Kidney capillary endothelial cell (primary cell): ENCODE measurements around the gene ITGAE.
"Not testable (repeated sequence)": the region's sequence is repeated elsewhere in the genome, so short reads cannot be mapped to it uniquely, and the experiment has no call there.

ENCODE experiments used
- DNase-seq: peaks from one replicate; pipeline ENCODE4 v3.0.0-alpha.2; 2018; ENCODE audit warnings: low spot score

ITGAE gene

DNA sequence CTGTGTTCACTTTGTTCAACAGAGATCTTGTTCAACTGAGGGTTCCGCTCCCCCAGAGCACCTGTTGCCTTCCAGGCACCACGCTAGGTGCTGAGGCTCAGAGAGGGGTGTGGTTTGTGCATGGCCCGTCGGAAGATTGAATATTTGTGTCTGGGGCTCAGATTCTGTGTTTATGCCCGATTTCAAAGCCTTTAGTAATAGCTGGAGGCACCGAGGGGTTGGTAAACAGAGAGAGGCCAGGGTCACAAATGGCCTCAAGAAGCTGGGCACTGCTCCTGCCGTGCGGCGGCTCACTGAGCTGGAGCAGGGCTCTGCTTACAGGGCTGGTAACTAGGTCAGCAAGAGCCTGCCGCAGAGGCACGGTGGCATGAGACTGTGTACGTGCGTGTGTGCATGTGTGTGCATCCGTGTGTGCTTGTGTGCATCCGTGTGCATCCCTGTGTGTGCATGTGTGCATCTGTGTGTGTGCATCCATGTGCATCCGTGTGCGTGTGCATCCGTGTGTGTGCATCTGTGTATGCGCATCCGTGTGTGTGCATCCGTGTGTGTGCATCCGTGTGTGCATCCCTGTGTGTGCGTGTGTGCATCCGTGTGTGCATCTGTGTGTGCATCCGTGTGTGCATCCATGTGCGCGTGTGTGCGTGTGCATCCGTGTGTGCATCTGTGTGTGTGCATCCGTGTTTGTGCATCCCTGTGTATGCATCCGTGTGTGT, 5.4 kb downstream of the ITGAE start:
- no peak for DNase-seq

DNA sequence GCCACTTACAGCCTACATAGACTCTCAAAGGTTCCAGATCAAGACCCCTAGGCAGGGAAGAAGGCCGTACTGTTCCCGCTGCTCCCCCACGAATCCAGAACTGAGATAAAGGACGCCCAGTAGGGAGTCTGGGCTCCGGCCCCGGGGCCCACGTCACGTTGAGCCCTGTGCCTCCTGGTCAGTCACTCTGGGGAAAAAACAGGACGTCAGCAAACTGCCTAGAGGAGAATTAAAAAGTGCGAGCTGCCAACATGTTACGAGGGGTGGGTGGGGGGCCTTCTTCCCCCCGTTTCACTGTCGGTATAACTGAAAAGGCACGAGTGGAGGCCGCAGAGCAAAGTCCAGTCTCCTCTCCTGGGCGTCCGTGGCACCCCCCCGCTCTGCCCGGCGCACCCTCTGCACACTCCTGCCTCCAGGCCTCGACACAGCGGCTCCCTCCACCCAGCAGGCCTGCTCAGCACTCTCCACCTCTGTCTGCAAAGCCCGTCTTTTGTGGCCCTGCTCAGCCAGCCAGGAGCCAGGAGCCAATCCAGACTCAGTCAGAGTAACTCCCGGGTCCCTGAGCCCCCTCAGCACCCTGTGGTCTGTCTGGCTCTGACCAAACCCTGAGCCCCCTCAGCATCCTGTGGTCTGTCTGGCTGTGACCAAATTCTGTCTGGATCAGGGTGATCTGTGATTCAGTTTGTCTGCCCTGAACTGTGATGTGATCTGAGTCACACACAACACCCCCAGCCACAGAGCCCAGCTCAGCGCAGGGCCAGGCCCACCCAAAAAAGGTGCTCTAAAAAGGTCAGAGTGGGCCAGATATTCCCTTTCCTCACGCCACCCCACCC, 6.2 kb downstream of the ITGAE start:
- no peak for DNase-seq

DNA sequence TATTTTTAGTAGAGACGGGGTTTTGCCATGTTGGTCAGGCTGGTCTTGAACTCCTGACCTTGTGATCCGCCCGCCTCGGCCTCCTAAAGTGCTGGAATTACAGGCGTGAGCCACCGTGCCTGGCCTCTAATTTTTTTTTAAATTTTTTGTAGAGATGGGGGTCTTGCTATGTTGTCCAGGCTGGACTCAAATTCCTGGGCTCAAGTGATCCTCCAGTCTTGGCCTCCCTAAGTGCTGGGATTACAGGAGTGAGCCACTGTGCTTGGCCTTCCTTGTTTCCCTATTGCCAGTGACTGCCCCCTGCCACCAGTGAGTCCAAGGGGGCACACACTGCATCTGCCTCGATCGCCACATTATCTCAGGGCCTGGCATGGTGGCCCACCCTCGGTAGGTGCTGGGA, 6.8 kb downstream of the ITGAE start:
- DNase-seq = not testable (repeated sequence)

DNA sequence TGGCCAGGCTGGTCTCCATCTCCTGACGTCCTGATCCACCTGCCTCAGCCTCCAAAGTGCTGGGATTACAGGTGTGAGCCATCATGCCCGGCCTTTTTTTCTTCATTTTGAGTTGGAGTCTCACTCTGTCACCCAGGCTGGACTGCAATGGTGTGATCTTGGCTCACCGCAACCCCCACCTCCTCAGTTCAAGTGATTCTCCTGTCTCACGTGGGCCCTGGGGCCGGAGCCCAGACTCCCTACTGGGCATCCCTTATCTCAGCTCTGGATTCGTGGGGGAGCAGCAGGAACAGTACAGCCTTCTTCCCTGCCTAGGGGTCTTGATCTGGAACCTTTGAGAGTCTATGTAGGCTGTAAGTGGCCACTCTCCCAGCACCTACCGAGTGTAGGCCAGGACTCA, 7.7 kb downstream of the ITGAE start:
- not testable (repeated sequence) for DNase-seq

DNA sequence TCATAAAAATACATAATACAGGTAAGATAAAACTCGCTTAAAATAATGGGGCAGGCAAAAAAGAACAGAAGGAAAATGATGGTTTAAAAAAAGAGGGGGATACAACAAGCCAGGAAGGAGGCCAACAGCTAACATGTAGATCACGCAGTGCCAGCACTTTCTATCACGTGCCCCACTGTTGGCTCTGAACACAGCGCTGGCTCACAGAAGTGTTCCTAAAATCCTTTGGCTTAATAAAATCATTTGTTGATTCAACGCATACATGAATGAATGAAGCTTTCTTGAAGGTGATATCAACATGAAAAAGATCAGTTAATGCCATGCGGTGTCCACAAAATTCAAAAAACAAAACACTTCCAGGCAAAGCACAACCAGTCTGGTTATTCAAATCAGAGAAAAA, 8.5 kb downstream of the ITGAE start:
- no peak for DNase-seq

DNA sequence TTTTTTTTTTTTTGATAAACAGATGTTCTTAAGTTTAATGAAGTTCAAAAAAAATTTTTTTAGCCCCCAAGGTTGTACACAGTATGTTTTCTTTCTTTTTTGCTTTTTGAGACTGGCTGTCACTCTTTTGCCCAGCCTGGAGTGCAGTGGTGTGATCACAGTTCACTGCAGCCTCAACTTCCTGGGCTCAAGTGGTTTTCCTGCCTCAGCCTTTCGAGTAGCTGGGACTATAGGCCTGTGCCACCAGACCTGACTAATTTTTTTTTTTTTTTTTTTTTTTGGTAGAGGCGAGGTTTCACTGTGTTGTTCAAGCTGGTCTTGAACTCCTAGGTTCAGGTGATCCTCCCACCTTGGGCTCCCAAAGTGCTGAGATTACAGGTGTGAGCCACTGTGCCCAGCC, 12.8 kb downstream of the ITGAE start:
- DNase-seq = no peak

DNA sequence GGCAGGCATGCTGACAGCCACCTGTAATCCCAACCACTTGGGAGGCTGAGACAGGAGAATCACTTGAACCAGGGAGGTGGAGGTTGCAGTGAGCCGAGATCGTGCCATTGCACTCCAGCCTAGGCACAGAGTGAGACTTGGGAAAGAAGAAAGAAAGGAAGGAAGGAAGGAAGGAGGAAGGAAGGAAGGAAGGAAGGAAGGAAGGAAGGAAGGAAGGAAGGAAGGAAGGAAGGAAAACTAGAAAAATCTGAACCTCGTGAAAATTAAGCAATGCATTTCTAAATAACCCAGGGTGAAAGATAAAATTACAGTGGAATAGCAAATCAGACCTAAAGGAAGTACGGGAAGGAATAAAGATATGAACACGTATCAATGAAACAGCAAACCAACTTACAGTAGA, 15.7 kb downstream of the ITGAE start:
- DNase-seq = not testable (repeated sequence)

DNA sequence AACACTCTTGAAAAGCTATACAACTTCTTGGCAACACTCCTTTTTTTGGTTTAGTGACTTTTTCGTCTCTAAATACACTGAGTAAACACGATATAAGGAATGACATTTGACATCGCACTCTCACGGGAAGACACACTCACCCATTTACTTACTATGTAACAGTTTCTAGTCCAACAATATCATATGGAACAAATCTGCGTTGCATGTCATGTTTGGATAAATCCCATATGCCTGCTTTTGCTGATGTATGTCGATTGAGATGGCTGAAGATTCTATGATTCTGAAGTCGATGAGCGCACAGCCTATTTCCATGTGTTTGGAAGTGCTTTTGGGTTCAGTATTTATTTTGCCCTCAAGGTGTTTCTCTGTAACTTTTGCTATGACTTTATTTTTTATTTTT, 18.2 kb downstream of the ITGAE start:
- no peak for DNase-seq

DNA sequence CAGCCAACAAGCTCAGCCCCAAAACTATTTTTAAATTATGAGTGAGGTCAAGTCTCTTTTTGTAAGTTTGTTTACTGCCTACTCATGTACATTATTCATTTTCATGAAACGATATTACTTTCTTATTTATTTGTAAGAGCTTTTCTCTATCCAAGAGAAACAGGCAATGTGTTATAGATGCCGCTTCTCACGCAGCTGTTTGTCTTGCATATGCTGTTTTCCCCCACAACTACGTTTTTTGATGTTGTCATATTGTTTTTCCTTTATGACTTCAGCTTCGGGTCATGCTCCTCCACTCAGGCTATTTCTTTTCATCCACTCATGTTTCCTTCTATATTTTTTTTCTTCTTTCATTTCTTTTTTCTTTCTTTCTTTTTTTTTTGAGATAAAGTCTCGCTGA, 20.0 kb downstream of the ITGAE start:
- DNase-seq = no peak

DNA sequence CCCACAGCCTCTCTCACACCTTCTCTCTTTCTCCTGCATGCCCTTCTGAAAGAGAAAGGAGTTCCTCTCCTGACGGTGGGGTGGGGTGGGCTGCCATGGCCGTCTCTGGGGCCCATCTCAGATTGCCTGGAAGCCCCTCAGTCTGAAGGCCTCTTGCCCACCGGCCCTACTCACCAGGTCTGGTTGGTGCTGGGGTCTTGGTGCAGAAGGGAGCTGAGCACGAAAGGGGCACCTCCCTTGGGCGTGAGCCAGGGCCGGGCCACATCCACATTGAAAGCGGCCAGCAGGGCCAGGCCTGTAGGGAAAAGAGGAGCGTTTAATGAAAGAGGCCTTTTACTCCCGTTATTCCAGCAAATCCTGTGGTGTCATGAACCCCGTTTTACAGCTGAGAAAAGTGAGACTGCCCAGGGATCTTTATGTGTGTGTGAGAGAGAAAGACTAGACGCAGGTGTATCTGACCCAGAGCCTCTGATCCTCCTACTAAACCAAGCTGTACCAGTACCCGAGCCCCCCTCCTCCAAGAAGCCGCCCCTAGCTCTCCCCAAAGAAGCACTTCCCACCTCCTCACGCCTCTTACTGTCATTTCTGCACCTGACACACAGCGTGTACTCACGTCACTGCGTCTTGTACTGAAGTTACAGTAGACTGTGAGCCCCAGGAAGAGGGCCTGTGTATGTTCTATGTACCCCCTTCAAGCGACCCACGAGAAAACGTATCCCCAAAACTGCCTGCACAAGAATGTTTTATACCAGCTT, 23.4 kb downstream of the ITGAE start:
- no peak for DNase-seq

DNA sequence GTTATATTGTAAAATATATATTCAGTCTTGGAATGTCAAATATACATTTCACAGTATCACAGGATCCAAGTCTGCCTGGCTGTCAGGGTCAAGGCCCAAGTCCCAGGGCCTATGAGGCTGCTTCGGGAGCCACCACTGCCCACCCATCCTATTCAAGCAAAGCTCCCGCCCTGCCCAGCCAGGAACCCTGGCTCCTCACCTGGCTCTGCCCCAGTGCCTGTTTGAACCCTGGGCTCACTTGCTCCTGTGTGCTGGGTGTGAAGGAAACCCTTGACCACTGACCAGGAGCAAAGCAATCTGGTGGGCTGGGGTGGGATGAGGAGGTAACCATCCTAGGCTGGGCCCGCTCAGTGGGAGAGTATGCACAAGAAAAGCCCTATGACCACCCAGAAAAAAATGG, 27.0 kb downstream of the ITGAE start:
- DNase-seq = no peak

DNA sequence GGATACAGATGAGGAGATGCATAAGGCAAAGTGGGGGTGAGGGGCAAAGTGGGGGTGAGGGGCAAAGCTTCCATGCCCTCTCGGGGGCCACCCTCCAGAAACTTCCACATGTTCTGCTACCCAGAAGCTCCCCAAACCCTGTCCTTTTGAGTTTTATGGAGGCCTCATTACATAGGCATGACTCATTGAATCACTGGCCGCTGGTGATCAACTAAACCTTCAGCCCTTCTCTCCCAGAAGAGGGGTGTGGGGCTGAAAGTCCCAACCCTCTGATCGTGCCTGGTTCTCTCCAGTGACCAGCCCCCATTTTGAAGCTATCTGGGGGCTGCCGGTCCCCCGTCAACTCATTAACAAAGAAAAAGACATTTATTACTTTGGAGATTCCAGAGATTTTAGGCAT, 27.5 kb downstream of the ITGAE start:
- DNase-seq = no peak

DNA sequence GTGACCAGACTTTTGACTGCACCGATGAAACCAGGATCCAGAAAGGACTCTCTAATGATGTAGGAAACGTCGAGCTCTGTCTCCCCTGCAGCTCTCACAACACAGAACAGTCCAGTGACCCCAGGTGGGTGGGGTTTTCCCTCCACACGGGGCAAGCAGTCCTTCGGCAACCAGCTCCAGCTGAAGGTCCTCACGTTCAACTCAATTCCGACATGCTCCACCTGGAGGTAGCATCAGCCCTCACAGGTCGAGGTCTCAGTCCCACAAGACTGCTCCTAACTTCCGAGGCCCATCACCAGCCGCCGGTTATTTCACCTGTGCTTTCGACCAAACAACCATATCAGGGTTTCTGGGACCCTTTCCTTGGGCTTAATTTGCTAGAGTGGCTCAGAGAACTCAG, 28.2 kb downstream of the ITGAE start:
- no peak for DNase-seq

DNA sequence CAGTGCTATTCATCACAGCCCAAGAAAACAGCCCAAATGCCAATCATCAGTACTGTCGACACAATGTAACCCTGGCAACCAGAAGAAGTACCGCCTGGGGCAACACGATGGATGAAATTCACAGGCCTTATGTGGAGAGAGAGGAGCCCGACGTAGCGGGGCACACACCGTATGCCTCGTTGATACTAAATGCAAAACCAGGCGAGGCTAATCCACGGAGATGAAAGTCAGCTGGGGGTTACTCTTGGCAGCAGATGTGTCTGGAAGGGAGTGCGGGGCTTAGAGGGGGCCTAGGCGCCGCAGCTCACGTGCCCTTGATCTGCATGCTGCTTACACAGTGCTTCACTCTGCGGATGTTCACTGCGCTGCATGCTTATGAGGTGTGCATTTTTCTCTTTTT, 29.8 kb downstream of the ITGAE start:
- no peak for DNase-seq

DNA sequence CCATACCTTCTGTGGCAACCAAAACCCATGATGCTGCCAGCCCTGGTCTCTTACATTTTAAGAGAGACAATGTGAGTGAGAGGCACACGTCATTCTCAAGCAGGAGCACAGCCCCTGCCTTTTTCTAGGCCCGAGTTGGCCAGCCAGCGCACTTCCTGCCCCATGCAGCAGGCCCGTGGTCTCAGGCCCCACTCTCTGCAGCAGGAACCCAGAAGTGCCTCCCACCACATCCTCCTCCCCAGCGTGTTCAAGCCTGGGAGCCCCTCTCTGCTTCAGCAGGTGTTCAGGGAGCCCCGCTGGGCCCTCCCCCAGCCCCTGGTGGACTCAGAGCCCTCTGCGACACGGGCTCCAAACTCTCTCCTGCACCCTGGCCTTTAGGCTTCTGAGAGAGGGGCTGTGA, 30.5 kb downstream of the ITGAE start:
- DNase-seq = no peak

DNA sequence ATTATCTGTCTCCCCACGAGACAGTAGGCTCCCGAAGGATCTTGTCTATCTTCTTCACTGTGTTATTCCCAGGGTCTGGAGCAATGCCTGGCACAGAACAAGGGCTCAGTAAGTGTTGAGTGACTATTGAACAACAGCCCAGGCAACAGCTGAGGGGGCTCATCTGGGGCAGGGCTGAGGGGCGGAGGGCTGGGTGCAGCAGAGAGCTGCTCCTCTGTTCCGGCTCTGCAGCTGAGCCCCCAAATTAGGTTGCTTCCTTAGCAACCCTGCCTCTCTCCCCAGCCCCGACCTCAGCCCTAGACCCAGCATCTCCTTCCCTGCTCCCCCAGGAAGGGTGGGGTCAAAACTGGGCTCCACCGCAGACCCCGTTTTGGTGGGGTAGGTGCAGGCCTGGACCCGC, 32.2 kb downstream of the ITGAE start:
- no peak for DNase-seq

DNA sequence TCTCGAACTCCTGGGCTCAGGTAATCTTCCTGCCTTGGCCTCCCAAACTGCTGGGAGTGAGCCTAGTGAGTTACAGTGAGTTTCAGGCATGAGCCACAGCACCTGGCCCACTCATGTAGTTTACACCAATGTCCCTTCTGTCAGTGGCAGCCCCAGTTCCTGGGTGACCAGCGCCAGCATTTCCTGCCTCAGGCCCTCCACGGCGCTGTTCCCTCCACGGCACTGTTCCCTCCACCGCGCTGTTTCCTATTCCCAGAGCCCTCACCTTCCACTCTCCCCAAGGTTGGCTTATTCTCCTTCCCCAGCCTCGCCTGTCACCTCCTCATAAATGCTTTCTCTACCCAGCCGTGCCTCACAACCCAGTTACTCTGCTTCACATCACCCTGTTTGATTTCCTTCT, 32.6 kb downstream of the ITGAE start:
- DNase-seq = no peak

DNA sequence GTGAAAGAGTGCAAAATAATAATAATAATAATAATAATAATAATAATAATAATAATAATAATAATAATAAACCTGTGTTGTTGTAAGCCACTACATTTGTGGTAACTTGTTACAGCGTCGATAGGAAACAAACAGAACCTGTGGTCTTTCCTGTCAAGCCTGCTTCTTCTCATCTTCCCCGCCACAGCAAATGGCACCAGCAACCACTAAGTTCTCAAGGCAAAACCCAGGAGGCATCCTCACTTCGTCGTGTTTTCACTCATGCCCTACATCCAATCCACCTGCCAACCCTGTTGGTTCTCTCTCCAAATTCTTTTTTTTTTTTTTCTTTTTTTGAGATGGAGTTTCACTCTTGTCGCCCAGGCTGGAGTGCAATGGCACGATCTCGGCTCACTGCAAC, 34.2 kb downstream of the ITGAE start:
- no peak for DNase-seq

DNA sequence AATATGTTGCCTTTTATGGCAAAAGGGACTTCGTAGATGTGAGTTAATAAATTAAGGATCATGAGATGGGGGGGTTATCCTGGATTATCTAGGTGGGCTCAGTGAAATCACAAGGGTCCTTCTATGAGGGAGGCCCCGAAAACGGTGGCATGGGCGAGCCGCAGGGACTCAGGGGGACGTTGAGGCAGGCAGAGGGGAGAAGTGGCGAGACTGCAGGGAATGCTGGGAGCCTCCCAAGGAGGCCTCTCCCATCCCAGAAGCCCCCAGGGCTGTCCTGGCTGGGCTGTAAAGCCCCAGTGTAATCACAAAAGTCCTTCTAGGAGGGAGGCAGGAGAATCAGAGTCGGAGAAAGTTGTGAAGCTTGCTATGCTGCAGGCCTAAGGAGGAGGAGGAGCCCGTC, 35.0 kb downstream of the ITGAE start:
- no peak for DNase-seq

DNA sequence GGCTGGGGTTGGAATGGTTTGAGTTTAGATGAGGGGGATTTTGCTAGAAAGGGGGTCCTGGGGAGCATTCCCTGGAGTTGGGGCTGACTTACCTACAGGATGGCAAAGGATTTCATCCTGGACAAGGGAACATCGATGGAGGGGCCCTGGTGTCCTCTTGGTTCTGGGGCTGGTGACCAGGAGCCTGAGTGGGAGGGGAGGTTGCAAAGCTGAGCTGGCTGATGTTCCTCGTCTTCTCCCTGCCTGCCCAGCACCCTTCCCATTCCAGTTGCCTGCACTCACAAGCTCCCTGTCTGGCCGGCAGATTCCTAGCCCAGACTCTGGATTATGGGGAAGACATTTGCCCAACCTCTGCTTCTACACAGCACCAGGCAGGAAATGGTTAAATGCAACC, 37.2 kb downstream of the ITGAE start:
- no peak for DNase-seq

DNA sequence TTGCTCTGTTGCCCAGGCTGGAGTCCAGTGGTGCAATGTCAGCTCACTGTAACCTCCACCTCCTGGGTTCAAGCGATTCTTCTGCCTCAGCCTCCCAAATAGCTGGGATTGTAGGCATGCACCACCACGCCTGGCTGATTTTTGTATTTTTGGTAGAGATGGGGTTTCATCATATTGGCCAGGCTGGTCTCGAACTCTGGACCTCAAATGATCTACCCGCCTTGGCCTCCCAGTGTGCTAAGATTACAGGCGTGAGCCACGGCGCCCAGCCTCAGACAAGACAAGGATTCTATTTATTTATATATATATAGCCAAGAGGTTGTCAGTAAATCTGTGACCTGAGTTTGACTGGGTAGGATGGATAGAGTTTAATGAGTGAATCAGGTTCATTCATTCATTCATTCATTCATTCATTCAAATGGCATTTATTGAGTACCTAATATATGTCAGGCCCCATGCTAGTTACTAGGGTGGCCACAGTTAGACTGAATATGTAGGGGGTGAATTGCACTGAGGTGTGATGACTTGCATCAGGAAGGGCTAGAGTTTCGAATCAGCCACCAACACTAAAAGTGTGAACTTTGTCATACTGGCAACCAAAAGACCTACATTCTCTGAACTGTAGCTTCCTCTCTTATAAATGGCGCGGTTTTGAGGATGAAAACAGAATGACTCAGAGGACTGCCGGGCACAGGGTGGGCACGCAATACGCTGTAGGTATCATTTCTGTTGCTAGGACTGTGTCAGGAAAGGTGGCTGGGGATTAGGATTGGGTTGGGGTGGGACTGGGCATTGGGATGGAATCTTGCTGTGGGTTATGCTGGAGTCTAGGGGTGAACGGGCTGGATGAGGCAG, 37.8 kb downstream of the ITGAE start:
- no peak for DNase-seq

DNA sequence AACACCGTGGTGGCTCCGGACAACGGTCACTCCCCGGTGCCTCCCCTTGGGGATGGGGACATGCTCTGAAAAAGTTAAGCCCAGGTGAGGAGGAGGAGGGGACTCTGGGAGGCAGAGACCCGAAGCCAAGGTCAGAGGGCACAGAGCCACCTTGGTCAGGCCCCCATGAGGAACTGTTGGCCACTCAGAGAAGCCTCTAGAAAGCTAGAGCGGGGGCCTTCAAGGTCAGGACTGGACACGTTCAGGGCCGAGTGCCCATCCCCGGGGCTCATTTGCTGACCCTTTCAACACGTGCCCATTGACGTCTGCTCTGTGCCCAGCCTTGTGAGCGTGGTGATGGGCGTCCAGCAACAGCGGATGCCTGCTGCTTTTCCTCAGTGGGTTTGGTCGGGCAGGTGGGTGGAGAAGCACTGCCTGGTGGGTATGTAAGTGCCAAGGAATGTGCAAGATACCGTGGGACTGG, 39.0 kb downstream of the ITGAE start:
- DNase-seq = no peak
